Measurements from ENCODE around the gene PRM2.

PRM2 gene

DNA sequence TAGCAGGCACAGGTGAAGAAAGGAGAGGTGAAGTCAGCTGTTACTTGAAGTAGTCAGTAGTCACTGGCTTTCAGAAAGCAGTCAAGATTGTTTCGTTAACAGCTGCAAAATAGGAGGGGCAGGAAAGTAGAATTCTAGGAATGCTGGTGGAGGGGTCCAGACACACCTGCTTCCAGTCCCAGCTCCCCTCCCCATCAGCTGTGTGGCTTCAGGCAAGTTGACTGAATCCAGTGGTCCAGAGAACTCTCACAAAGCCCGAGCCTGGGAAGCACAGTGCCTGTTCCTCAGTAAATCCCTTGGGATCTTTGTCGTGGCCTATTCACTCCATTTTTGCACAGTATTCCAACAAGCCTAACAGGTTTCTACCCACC lies 15.7 kb downstream of the PRM2 start:
- DNase-seq (ENCODE audit: low spot score) = no peak

DNA sequence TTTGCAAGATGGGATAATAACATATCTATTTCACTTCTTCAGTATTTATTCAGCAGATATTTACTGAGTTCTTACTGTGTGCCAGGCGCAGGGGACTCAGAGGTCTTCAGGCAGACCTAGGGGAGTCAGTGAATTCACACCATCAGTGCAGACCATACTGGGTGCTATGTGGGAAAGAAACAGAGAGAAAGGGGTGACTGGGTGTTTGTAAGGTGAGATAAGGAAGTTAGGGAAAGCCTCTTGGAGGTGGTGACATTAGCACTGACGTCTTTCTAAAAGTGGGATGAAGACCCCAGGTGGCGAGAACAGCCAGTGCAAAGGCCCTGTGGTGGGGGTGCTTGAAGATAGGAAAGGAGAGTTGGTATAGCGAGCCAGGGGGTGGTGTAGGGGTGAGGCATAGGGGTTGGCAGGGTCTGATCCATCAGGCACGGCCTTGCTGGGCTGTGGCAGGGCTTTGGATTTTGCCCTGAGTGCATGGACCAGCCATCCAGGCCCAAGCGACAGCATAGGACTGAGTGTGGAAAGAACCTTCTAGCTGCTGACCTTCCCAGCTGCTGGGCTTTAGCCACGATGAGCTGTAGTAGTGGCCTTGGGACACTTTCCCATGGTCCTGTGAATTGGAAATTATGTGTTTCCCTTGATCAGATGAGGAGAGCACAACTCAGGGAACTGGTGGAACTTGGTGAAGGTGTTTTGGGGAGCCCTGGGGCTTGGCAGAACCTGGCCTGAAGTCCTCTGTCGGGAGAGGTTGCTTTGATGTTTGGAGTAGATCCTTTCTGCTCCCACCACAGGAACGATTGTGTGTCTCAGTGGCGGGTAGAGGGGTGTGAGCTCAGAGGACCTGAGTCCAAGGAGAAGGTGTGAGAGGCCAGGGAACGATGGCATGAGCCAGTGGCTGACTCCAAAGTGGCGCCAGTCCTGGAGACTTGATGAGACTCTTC lies 16.4 kb downstream of the PRM2 start:
- DNase-seq (ENCODE audit: low spot score) = no peak

DNA sequence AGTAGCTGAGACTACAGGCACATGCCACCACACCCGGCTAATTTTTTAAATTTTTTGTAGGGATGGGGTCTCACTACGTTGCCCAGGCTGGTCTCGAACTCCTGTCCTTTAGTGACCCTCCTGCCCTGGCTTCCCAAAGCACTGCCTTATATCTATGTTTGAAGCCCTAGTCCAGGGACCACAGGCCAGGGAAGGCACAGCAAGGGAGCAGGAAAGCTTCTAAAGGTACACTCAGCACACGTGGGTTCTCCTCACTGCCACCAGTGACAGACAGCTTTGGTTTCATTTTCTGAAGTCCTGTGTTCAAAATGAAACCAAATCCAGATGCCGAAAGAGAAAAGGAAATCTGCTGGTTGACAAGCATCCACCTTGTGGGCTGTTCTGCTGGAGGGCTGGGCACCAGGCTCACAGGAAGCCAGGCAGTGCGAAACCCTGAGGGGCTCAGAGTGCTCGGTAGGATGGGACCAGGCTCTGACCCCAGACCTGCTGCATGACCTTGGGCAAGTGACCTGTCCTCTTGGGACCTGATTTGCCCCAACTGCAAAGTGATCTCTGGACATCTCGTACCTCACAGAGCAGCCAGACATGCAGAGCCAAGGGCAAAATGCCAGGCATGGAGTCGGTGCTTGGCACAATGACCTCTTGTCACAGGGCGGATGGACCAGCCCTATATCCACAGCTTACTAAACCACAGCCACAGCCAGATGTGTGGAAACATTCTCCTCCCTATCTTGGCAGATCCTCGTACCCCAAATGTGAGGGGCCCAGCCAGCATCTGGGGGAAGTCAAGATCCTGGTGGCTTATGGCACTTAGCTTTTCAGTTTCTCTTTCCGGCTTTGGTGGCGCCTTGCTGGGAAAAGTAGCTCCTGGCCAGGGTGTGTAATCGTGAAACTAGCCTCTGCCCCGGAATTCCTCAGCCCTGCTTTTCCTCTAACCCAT lies 17.5 kb downstream of the PRM2 start:
- no peak for DNase-seq (ENCODE audit: low spot score)

DNA sequence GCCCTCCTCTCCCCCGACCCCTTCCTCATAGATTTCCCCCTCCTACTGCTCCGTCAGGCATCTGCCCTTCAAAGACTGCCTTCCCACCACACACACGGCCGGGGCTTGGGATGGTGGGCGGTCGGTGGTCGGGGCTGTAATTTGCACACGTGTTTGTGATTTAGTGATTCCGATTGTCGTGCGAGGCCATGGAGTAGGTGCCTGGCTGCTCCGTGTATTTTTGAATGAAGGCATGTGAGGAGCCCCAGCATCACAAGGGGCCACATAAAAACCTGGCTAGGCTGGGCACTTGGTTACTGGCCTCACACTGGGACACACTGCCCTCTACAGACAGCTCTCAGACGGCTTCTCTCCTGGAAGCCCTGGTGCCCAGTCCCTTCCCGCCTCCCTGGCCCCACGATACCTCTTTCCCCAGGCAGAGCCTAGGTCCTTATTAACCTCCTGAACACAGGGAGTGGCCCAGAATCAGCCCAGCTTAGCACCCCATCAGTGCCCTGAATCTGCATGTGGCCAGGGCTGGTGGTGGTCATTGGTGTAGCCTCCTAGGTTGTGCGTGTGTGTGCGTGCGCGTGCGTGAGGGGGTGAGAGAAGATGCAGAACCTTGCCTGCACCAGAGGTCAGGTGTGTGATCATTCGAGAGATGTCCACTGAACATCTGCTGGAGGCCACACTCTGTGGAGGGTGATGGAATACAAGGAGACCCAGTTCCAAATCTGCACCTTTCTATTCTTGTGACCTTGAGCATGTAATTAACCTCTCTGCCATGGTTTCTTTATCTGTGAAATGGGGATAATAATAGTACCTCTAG lies 18.9 kb downstream of the PRM2 start:
- peak; percentile 84 for DNase-seq (ENCODE audit: low spot score)

DNA sequence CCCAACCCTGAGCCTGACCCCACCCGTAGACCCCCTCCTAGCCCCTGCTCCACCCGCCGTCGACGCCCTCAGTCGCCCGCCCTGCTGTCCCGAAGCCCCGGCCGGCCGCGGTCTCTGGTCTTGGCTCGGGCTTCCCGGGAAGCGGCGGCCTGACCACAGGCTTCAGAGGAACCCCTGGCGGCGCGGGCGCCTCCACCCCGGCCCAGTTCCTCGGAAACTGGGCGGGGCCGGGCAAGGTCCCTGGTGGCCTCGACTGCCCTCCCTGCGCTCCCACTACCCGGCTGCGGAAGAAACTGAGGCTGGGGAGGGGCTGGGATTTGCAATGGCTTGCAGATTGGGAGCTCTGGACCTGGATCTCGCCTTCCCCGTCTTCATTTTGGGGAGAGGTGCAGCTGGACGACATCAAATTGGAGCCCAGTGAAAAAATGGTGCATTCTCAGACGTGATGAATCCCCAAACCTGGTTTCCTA lies 19.6 kb downstream of the PRM2 start:
- peak; percentile 32 for DNase-seq (ENCODE audit: low spot score)

DNA sequence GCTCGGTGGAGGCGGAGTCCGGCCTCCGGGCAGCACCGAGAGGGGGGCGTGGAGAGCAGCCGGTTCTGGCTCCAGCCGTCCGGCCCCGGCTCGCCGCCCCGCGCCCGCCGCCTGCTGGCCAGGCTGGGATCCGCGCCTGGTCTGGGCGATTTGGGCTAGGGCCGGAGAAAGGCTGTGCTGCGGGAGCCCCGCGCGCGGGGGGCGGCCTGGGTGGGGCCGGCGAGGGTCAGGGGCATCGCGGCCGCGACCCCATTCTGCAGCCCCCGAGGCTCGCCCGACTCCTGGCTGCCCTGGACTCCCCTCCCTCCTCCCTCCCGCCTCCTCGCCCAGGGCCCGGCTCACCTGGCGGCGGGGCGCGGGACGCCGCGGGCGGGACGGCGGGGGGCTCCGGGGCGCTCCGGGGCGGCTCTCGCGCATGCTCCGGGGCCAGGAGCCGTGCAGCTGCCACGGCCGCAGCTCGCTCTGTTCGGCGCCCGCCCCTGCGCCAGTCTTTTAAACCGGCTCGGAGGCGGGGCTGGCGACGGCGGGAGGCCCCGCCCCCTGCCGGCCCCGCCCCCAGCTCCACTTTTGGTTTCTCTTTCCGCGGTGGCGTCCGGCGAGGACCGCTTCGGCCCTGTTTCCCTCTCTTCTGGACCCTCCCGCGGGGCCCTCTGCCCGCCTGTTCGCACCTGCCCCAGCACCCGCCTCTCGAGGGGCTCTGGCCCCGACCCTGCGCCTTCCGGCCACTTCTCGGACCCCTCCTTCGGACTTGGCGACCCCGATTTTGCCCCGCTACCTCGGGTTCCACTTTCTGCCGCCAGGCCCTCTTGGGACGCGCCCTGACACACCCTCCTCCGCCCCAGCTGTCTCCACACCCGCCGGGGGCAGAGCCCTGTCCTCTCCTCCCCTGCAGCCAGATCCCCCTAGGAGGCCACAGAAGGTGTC lies 20.3 kb downstream of the PRM2 start, which contains the start of gene SOCS1:
Gene SOCS1, minus strand, starts transcription at position 468 of the 924 bp plus-strand sequence. CDS start 726 bp downstream, outside the sequence.
- DNase-seq (ENCODE audit: low spot score) = peak; percentile 88

DNA sequence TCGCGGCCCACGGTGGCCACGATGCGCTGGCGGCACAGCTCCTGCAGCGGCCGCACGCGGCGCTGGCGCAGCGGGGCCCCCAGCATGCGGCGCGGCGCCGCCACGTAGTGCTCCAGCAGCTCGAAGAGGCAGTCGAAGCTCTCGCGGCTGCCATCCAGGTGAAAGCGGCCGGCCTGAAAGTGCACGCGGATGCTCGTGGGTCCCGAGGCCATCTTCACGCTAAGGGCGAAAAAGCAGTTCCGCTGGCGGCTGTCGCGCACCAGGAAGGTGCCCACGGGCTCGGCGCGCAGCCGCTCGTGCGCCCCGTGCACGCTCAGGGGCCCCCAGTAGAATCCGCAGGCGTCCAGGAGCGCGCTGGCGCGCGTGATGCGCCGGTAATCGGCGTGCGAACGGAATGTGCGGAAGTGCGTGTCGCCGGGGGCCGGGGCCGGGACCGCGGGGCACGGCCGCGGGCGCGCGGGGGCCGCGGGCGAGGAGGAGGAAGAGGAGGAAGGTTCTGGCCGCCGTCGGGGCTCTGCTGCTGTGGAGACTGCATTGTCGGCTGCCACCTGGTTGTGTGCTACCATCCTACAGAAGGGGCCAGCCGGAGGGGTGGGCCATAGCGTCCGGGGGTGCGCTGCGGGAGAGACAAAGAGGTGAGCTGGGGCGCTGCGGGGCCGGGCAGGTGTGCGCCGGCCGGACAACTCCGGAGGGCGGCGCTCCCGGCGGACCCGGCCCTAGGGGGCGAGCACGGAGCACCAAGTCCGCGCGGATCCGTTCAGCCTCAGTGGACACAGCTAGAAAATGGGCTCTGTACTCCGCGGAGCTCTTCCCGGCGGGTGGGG lies 21.2 kb downstream of the PRM2 start:
- peak; percentile 58 for DNase-seq (ENCODE audit: low spot score)

DNA sequence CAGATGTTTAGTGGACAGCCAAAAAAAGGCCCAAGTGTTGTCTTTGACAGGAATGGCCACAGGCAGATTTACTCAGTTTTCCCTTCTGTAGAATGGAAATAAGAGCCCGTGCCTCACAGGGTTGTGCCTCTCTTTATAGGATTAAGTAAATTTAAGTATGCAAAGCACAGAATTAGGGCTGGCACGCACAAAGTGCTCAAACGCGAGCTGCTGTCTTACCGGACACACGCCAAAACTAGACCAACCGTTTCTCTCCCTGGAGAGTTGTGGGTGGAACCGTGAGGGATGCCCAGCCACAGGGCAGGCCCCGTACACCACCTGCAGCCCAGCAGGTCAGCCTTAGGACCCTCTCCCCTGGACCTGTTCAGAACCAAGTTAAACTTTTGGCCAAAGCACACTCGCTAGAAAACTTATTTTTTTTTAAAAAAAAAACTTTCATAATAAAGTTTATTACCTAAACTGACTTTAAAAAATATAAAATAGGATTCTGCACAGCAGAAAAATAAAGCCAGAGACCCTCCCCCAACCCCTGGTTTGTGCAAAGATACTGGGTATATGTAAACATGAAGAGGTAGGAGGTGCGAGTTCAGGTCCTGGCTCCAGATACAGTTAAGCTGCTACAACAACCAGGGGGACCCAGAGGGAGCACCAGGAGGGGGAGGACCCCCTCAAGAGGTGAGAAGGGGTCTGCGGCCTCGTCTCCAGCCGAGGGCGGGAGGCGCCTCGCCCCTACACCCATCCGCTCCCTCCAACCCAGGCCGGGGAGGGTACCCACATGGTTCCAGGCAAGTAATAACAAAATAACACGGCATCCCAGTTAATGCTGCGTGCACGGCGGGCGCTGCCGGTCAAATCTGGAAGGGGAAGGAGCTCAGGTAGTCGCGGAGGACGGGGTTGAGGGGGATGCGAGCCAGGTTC lies 22.0 kb downstream of the PRM2 start:
- no peak for DNase-seq (ENCODE audit: low spot score)

DNA sequence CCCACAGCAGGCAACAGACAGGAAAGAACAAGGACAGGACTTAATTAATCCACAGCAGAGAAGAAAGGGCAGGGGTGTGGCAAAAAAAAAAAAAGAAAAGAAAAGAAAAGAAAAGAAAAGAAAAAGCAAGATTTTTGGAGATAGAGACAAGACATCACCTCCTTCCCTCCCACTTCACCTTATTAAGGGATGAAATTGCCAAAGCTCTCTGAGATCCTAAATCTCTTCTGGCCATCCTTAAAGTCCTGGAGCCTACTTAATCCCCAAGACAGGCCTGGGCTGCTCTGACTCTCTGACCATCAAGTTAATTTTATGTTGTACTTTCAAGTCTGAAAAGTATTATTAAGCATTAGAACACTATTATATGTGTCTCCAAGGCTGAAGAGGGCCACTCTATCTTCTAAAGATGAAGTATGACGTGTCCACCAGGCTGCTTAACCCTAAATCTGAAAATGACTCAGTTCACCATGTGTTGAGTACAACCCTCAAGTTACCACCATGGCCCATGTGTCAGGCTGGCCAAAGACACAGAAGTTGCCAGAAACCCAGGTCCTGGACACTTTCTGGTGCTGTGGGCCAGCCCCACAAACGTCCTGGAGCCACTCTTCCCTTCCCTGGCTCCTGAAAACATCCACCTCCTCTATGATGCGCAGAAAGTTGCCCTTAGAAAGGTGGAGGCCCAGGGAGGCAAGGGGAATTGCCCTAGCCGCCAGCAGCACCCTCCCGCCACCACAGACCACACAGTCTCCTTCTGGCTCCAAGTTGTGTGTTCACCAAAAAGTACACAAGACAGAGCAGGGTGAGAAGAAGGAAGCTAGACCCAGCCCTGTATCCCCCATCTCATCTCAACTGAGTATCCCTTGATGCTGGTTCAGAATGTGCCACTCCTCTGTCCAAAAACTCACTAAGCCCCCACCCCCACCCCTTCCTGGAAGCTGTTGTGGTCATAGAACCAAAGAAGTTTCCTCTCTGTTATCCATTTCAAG lies 23.0 kb downstream of the PRM2 start:
- DNase-seq (ENCODE audit: low spot score) = no peak

DNA sequence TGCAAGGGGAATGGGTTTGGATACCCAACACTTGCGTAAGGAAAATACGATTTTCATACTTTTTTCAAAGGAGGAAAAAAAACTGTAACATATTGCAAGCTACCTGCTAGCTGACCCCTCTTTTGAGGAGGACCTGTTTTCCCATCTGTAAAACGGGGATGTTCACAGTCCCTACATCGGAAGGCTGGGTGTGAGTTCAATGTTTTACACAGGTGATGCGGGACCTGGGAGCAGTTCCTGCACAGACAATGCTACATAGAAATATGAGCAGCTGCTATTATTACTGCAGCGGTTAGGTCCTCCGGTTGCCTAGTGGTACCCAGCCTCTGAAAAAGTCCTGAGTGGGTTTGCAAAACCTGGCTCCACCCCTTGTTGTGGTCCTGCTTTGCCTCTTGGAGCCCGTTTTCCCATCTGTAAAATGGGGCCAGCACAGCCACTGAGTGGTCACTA lies 23.8 kb downstream of the PRM2 start:
- DNase-seq (ENCODE audit: low spot score) = no peak

DNA sequence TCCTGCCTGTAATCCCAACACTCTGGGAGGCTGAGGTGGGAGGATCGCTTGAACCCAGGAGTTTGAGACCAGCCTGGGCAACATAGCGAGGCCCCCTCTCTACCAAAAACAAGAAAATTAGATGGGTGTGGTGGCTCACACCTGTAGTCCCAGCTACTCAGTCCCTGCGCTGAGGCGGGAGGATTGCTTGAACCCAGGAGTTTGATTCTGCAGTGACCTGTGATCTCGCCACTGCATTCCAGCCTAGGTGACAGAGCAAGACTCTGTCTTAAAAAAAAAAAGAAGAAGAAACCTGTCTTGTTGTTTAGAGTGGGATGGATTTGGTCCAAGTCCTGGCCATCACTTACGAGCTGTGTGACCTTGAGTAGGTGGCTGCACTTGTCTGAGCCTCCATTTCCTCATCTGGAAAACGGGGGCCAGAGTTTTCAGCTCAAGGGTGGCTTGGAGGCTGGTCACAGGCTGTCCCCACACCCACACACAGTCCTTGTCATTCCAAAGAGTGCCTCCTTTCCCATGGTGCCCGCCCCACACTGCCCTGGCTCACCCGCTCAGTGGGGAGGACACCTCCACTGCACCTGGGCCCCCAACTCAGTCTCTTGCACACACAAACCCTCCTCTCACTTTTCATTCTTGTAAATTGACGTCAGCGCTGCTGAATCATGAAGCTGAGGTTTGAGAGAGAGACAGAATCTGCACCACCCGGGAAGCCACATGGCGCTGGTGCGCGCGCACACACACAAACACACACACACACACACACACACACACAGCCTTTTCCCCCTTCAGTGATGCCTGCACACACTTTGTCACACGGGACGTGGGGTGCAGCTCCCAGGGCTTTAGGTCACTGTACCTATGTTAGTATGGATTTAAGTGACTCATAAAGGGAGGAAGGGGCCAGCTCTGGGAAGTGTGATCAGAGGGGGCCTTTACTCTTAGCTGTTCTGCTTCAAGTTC lies 24.5 kb downstream of the PRM2 start:
- no peak for DNase-seq (ENCODE audit: low spot score)

DNA sequence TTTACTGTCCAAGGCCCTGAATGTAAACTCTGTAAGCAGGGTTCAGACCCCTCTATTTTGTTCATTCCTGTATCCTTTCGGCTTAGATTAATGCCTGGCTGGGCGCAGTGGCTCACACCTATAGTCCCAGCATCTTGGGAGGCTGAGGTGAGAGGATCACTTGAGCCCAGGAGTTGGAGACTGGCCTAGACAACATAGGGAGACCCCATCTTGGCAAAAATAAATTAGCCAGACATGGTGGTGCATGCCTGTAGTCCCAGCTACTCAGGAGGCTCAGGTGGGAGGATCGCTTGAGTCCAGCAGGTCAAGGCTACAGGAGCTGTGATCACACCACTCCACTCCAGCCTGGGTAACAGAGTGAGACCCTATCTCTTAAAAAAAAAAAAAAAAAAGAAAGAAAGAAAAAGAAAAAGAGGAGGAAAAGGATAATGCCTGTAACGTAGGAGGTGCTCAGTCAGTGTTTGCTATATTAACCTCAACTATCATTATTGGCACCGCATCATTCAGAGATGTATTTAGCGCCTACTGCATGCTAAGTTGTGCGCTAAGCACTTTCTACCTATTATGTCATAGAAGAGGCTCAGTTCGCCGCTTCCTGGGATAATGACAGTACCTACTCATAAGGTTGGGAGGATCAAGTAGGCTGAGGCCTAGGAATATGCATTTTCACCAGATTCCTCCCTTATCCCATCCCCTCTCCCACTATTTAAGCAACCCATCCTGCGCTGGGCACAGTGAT lies 25.3 kb downstream of the PRM2 start:
- no peak for DNase-seq (ENCODE audit: low spot score)

DNA sequence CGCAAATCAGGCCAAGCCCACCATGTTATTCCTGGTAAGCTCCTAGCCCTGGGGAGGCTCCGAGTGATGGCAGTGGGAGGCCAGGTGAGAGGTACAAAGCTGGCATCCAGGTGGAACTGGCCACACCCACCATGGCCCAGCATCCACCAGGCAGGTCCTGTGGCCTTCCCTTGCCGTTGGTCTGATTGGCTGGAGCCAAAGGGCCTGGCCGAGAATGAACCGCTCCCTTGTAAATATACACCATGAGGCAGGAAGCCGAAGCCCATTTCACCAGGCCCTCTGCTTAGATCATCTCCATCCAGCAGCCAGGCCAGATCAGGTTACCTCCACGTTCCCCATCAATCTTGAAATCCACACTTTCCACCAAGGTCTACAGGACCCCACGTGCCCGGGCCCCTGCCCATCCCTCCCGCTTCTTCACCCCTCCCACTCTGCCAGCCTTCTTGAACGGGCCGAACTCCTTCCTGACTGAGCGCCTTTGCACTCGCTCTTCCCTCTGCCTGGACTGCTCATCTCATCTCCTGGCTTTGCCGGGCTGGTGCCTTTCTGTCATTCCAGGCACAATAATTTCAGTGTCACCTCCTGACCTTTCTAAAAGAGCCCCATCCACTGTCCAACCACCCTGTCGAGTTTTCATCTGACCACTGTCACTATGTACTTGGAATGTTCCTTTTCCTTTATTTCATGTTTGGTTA lies 26.0 kb downstream of the PRM2 start:
- no peak for DNase-seq (ENCODE audit: low spot score)

DNA sequence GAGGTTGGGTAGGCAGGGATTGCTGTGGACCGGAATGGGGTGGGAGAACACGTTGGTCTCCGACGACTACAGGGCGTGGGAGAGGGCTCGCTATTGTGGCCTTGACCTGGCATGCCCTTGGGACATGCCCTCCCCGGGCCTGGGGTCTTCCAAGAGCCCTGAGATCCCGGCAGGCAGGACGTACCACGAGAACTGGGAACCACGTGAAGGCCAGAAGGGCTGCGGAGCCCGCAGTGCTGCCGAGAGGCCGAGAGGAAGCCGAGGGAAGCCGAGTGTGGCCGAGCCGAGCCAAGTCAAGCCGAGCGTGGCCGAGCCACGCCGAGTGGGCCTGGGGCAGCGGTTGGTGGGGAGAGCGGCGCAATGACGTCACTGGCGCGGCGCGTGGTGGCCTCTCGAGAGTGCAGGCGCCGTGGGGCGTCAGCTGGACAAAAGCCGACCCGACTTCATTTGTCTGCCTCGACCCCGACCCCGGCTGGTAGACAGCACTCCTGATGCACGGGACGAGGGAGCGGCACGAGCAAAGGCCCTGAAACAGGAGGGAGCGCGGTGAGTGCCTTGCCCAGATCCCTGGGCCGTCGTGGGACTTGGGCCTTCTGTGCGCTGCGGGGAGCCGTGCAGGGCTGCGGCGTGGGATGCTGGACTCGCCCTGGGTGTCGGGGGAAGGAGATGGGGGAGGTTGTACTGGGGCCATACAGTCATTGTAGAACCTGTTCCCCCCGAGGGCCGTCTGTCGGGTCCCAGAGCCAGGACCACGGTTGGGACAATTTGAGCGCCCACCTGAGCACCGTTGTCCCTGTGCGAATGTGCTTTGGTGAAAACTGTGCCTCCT lies 26.8 kb downstream of the PRM2 start:
- DNase-seq (ENCODE audit: low spot score) = no peak

All from kidney capillary endothelial cell (primary cell).